Measurements from ENCODE around the gene SCEL. TPM values are rescaled to one million over a fixed set of nuclear protein-coding genes. Genes with fewer than 3 reads are reported as not detected.

The SCEL gene
- total RNA-seq, 2 experiments from 2014 or later: not detected

DNA sequence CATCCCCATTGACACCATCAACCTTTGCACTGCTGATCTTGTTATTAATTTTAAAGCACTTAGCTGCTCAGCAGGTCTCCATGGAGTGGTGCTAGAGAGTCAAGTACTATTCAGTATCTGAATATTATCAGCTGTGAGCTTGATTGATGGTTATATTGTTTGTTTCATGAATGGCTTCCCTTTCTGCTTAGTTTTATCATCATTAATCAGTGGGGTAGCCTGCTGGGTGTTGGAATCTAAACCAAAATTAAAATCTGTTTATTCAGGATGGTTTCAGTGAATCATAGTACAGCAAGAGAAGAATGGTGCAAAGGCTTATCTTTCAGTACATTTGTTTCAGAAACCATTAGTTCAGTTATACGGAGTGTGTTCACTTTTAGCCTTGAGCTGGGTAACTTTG is 42.5 kb upstream of the SCEL start:
- POLR2A ChIA-PET: interaction anchor here (0.6 to 3.8 kb wide), 3 partner anchors 9 to 518 kb away, joined by 4 to 20 read pairs (median 7); no protein-coding TSS in a partner anchor
- Histone ChIP-seq H3K79me2 (ENCODE audit: insufficient read depth, low read depth, low read length) (no peaks in the 10 kb centered on the region), H3K4me1 (ENCODE audit: insufficient read depth, low read length, poor library complexity, severe bottlenecking) (no peaks in the 10 kb centered on the region), H3K4me3 (ENCODE audit: low read depth, low read length, poor library complexity, severe bottlenecking) (no peak overlapping the region), H3K9me2 (ENCODE audit: insufficient read depth, low read length) (no peaks in the 10 kb centered on the region), H3K27ac (ENCODE audit: low read depth, low read length, poor library complexity, severe bottlenecking) (no peak overlapping the region), H4K20me1 (ENCODE audit: insufficient read depth, low read length) (no peaks in the 10 kb centered on the region), H2AFZ (ENCODE audit: low read length) (no peak overlapping the region), H3K4me2 (ENCODE audit: low read length) (no peak overlapping the region), H3K9me3 (ENCODE audit: low read length) (no peaks in the 10 kb centered on the region), H3K36me3 (ENCODE audit: insufficient read depth, low read length) (no peaks in the 10 kb centered on the region)
- DNase-seq (ENCODE audit: low spot score): peak; percentile 30
- CTCF ChIA-PET (ENCODE audit: unreplicated experiment): interaction anchor here (0.8 to 1.2 kb wide), 4 partner anchors 9 to 439 kb away, joined by 3 to 4 read pairs (median 3); no protein-coding TSS in a partner anchor
- intact Hi-C loops (cut with micrococcal nuclease; ENCODE audit: unreplicated experiment): loop anchor here (2.0 kb wide), 1 partner anchor 72 kb away; no protein-coding TSS in a partner anchor
- no TSS peak for BruUV-seq (replicated peaks)
- no peak for TF ChIP-seq EZH2phosphoT487 (IDR thresholded peaks at IDR 0.05; ENCODE audit: borderline replicate concordance, low read depth, low read length)
- TF ChIP-seq, protein P1, sequence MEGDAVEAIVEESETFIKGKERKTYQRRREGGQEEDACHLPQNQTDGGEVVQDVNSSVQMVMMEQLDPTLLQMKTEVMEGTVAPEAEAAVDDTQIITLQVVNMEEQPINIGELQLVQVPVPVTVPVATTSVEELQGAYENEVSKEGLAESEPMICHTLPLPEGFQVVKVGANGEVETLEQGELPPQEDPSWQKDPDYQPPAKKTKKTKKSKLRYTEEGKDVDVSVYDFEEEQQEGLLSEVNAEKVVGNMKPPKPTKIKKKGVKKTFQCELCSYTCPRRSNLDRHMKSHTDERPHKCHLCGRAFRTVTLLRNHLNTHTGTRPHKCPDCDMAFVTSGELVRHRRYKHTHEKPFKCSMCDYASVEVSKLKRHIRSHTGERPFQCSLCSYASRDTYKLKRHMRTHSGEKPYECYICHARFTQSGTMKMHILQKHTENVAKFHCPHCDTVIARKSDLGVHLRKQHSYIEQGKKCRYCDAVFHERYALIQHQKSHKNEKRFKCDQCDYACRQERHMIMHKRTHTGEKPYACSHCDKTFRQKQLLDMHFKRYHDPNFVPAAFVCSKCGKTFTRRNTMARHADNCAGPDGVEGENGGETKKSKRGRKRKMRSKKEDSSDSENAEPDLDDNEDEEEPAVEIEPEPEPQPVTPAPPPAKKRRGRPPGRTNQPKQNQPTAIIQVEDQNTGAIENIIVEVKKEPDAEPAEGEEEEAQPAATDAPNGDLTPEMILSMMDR (conservative IDR thresholded peaks at IDR 0.05; ENCODE audit: low read length): peak; percentile 75

DNA sequence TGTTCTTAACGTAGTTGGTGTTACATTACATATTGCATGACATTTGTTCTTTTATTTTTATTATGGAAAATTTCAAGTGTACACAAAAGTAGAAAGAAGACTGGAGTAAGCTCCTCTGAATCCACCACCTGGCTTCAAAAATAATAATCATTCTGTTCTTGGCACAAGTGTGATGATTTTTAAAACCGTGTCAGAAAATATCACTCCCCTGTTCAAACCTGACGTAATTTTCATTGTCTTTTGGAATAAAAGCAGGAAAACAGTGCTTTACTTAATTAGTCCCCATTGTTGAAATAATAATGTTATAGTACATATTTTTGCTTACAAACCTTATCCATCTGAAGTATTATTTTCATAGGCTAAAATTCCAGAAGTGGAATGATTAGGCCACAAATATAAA is 41.3 kb upstream of the SCEL start:
- Histone ChIP-seq H2AFZ (ENCODE audit: low read length) (no peak overlapping the region), H3K36me3 (ENCODE audit: insufficient read depth, low read length) (no peaks in the 10 kb centered on the region), H3K27ac (ENCODE audit: low read depth, low read length, poor library complexity, severe bottlenecking) (no peak overlapping the region), H3K4me3 (ENCODE audit: low read depth, low read length, poor library complexity, severe bottlenecking) (no peak overlapping the region), H3K9me3 (ENCODE audit: low read length) (no peaks in the 10 kb centered on the region), H3K4me2 (ENCODE audit: low read length) (no peak overlapping the region), H4K20me1 (ENCODE audit: insufficient read depth, low read length) (no peaks in the 10 kb centered on the region), H3K9me2 (ENCODE audit: insufficient read depth, low read length) (no peaks in the 10 kb centered on the region), H3K79me2 (ENCODE audit: insufficient read depth, low read depth, low read length) (no peaks in the 10 kb centered on the region), H3K4me1 (ENCODE audit: insufficient read depth, low read length, poor library complexity, severe bottlenecking) (no peaks in the 10 kb centered on the region)
- intact Hi-C loops (cut with micrococcal nuclease; ENCODE audit: unreplicated experiment): no loop called here
- BruUV-seq (replicated peaks): no TSS peak
- ChIA-PET POLR2A (interaction anchor here (0.7 to 3.8 kb wide), 2 partner anchors 8 to 336 kb away, joined by 3 to 20 read pairs; no protein-coding TSS in a partner anchor), CTCF (ENCODE audit: unreplicated experiment) (no interaction called here)
- no peak for DNase-seq (ENCODE audit: low spot score)
- TF ChIP-seq, protein P1 (conservative IDR thresholded peaks at IDR 0.05; ENCODE audit: low read length): no peak
- no peak for TF ChIP-seq EZH2phosphoT487 (IDR thresholded peaks at IDR 0.05; ENCODE audit: borderline replicate concordance, low read depth, low read length)

DNA sequence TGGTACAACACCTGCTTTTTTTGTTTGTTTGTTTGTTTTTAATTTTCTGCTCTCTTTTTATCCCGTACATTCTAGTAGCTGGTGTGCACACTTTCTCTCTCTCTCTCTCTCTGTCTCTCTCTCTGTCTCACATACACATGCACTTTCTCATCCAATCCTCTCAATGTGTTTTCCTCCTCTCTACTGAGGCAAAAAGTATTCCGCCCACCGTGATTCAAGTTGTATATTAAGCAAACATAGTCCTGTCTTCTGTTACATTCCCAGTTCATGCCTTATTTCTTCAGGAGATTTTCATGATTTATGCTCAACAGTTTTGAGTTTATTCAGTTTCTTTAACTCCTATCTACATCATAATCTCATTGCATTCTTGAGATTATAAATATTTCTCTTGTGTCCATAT is 38.2 kb upstream of the SCEL start:
- Histone ChIP-seq H4K20me1 (ENCODE audit: insufficient read depth, low read length) (no peaks in the 10 kb centered on the region), H2AFZ (ENCODE audit: low read length) (no peak overlapping the region), H3K9me3 (ENCODE audit: low read length) (no peaks in the 10 kb centered on the region), H3K36me3 (ENCODE audit: insufficient read depth, low read length) (no peaks in the 10 kb centered on the region), H3K9me2 (ENCODE audit: insufficient read depth, low read length) (no peaks in the 10 kb centered on the region), H3K4me1 (ENCODE audit: insufficient read depth, low read length, poor library complexity, severe bottlenecking) (peaks cover 6% of the 10 kb centered on the region), H3K4me2 (ENCODE audit: low read length) (no peak overlapping the region), H3K27ac (ENCODE audit: low read depth, low read length, poor library complexity, severe bottlenecking) (no peak overlapping the region), H3K79me2 (ENCODE audit: insufficient read depth, low read depth, low read length) (no peaks in the 10 kb centered on the region), H3K4me3 (ENCODE audit: low read depth, low read length, poor library complexity, severe bottlenecking) (no peak overlapping the region)
- TF ChIP-seq, protein P1 (conservative IDR thresholded peaks at IDR 0.05; ENCODE audit: low read length): no peak
- TF ChIP-seq EZH2phosphoT487 (IDR thresholded peaks at IDR 0.05; ENCODE audit: borderline replicate concordance, low read depth, low read length): no peak
- intact Hi-C loops (cut with micrococcal nuclease; ENCODE audit: unreplicated experiment): no loop called here
- POLR2A ChIA-PET: interaction anchor here (1.0 kb wide), 1 partner anchor 506 kb away, joined by 4 read pairs; no protein-coding TSS in a partner anchor
- DNase-seq (ENCODE audit: low spot score): no peak
- CTCF ChIA-PET (ENCODE audit: unreplicated experiment): no interaction called here
- BruUV-seq (replicated peaks): no TSS peak
